ENCODE results near the gene CDC42EP1.
"Not testable (repeated sequence)": the region's sequence is repeated elsewhere in the genome, so short reads cannot be mapped to it uniquely, and the experiment has no call there.

CDC42EP1 gene, protein sequence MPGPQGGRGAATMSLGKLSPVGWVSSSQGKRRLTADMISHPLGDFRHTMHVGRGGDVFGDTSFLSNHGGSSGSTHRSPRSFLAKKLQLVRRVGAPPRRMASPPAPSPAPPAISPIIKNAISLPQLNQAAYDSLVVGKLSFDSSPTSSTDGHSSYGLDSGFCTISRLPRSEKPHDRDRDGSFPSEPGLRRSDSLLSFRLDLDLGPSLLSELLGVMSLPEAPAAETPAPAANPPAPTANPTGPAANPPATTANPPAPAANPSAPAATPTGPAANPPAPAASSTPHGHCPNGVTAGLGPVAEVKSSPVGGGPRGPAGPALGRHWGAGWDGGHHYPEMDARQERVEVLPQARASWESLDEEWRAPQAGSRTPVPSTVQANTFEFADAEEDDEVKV

DNA sequence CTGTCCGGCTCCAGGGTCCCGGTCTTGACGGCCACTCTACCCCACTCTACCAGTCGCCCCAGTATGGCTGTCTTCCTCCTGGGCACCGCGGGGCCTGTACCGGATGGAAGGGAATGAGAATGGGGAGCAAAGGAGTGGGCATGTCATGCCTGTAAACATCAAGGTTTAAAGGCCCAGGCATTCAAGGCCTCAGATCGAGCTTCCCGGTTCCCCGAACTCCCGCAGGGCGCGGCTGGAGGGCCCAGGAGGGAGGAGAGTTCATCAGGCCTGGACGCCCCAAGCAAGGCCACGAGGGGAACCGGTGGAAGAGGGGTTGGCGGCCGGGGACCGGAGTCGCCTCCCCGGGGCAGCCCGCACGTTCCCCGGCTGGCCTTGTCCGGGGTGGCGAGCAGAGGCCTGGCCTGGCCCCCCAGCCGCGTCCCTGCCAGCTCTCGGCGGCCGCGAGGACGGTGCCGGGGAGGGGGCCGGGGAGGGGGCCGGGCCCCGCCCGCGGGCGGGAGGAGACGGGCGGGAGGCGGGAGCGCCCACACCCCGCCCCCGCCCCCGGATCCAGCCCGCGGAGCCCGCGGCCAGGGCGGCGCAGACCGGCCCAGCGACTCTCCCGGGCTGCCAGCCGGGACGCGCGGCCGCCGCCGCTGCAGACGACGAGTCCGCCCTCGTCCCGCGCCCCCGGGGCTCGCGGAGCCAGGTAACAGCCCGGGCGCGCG, at the start of gene CDC42EP1:
CDC42EP1 (plus strand) TSS at position 580 of the 707 bp plus-strand sequence. CDS start 5,870 bp downstream, outside the sequence.
- no peak for DNase-seq (ENCODE audit: low read depth)

DNA sequence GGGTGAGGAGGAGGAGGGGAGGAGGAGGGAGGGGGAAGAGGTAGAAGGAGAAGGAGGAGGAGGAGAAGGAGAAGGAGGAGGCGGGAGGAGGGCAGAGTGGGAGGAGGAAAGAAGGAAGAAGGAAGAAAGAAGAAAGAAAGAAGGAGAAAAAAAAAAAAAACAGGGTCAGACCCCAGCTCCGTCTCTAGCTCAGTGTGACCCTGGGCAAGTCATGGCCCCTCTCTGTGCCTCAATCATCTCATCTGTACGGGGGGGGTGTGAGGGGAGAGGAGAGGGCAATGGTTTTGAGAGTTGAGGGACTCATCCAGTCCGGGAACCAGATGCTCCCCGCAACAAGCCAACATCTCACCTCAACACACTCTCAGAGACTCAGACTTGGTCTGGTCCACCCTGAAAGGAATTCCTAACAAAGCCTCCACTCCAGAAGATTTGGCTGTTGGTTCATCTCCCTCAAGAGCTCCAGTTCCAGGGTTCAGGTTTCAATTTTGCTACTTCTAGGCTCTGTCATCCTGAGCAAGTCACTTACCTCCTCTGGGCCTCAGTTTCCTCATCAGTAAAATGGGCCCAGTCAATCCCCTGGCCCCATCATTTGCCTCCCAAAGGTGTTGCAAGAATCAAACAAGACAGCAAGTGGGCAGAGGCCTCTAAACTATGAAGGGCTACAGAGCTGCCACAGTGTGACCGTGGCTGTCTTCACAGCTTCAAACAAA, 48.7 kb upstream of the CDC42EP1 start:
- DNase-seq (ENCODE audit: low read depth), result no peak

DNA sequence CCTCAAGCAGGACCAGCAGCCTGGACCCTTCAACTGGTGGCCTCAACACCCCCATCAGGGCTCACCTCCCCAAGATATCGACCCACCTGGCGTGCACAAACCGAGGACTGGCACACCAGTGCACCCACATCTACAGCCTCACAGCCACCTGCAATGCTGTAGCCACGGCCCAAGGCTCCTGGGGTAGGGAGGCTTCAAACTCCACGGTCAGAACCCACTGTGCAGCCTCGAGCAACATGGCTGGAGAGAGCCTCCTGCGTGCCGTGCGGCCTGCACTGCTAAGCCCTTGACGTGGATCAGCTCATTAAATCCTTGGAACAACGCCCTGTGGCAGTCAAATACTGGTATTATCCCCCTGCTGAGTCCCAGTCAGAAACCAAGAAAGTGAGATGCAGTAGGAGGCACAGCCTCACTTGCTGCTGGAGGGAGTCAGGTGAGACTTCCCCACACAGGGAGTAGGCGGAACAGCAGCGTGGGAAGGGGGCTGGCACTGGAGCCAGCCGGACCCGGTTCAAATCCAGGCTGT, 45.7 kb upstream of the CDC42EP1 start:
- DNase-seq (ENCODE audit: low read depth), result no peak

DNA sequence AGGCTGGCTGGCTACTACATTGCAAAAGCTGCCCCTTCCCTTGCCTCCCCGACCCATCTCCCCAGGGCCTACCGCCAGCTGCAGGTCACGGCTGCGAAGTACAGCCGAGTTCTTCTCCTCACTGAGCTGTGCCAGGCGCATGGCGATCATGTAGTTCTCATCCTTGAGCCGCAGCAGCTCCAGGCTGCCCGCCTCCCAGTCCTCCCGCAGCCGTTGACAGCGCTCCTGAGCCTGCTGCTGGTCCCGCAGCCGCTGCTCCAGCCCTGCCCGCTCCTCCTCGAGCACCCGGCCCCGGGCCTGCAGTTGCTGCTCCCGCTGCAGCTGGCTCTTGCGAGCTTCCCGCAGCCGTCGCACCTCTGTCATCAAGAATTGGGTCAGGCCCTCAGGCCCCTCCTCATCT, 44.4 kb upstream of the CDC42EP1 start:
- no peak for DNase-seq (ENCODE audit: low read depth)

DNA sequence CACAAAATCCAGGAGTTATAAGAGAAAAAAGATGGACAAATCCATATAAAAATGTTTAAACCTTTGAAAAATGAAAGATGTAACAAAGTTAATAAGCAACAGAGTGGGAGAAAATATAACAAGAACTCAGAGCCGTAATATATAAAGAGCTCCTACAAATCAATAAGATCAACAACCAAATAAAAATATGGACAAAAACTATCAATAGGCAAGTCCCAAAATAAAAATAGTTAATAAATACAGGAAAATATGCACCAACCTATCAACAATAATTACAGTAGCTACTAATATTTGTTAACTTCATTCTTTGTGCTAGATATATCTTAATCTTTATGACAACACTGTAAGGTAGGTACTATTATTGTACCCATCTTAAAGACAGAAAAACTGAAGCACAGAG, 43.8 kb upstream of the CDC42EP1 start:
- DNase-seq (ENCODE audit: low read depth), result no peak

DNA sequence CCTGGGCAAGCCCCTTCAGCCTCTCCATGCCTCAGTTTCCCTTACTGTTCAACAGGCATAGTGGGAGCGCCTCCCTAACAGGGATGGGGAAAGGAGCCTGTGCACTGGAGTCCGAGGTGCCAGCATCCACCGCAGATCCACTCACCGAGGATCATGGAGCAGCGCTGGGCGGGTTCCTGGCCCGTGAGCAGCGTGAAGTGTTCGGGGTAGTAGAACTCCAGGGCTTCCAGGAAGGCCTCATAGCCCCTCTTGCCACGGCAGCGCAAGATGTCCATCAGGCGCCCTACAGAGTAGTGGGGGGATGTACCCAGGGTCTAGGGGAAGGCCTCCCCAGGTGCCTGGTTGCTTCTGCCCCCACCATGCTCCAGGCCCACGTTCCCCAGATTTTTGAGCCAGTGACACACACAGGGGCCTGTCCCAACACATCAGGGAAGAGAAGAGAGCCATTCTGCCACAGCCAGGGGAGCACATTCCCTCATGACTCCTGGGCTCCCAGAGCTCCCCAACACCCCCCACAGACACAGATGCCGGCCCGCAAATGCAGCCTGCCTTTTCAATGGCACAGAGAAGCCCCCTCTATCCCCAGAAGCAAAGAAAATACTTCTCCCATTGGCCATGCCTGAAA, 42.3 kb upstream of the CDC42EP1 start:
- no peak for DNase-seq (ENCODE audit: low read depth)

DNA sequence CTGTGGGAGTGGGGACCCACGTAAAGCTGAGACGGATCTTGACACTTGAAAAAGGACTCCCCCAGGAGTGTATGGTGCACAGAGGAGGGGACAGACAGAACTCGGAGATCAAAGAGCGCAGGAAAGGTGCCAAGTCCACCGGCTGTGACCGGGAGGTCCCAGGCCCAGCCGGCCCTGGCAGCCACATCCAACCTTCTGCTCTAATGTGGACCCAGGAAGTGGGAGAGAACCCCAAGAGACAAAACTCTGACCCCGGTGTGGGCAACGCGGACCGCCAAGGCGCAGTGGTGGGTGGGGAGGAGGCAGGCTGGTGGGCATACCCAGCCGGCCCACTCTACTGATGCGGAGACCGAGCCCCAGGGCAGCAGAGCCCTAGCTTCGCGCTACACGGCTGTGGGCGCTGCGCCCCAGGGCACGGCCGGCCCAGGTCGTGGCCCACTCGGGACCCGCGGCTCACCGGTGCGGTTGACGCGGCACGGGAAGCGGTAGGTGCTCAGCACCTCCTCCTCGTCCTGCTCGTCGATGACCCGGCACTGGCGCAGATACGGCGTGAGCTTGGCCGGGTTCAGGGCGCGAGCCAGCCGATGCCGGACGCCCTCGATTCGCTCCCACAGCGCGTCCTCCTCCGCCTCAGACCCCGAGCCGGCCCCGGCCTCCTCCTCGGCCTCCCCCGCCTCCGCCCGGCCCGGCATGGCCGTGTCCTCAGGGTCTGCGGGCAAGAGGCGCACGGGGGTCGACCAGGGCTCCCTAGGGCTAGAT, 41.6 kb upstream of the CDC42EP1 start:
- no peak for DNase-seq (ENCODE audit: low read depth)

DNA sequence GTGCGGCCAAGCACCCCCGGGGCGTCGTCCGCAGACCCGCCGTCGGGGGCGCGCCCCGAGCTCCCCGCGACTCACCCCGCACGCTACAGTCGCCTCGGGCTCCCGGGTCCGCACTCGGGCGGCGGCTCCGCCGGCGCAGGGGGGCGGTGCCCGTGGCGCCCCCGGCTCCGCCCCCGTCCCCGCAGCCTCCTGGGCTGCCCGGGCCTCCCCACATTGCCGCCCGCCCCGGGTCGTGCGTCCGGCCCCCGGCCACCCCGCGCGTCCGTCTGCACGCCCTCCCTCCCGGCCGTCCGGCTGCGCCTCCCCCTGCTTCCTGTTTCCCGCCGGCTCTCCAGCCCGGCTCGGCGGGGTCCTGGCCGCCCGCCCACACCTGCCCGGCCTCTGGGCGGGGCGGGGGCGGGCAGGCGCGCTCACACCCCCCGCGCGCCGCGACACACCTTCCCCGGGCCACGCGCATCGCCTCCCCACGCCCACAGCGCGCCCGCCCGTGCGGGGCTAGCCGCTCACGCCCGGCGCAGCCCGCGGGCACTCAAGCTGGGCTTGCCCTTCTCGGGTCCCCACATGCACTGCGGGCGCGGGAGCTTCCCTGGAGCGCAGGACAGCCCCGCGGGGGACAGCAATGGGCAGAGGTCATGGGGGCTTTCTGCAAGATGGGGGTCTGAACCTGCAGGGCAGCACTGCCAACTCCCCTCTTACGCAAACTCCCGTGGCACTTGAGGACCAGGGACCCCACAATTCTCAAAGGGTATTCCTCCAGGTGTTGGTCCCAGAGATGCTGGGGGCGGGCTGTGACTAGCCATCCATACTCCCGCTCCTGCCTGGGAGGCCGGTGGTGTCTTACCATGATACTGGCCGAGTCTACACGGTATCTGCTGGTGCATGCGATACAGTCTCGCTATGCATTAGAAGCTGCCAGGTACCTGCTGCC, 40.7 kb upstream of the CDC42EP1 start, which contains the start of gene CARD10:
CARD10 (minus strand) TSS at position 148 of the 928 bp plus-strand sequence. CDS start 215 bp downstream, outside the sequence.
- DNase-seq (ENCODE audit: low read depth), result no peak

DNA sequence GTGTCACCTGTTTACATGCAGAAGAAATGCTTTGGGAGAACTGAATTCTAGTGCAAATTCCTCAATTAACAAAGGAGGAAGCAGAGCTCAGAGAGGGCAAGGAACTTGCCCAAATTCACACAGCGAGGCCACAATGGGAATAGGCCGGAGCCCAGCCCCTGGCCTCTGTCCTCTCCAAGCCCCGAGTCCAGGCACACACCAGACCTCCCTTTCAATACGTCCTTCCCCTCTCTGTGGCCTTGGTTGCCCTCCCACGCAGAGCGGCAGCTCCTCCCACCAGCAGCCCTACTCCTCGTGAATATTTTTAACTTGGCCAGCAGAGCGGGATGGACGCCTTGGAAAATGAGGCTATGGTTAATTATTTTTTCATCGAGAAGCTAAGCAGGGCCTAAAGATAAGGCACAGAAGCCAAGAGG, 39.5 kb upstream of the CDC42EP1 start:
- DNase-seq (ENCODE audit: low read depth), result no peak

DNA sequence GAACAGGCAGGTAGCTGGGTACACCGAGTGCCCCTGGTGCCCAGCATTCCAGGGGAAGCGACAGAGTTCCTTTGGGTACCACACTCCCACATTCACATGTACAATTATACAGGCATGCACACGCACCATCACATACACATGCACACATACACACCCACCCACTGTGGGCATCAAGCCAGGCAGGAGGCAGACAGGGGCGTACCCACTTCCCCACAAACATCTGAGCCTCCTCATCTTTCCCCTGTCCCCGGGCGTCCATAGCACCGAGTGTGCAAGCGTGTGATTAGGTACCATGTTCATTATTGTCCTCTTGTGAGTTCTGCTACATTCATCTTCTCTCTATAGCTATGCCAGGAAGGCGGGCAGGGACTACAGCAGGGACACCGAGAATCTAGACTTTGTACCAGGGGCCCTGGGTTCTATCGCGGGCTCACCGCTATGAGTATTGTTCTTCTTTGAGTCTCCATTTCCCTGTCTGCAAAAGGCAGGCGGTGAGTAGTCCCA, 39.0 kb upstream of the CDC42EP1 start:
- DNase-seq (ENCODE audit: low read depth), result no peak

DNA sequence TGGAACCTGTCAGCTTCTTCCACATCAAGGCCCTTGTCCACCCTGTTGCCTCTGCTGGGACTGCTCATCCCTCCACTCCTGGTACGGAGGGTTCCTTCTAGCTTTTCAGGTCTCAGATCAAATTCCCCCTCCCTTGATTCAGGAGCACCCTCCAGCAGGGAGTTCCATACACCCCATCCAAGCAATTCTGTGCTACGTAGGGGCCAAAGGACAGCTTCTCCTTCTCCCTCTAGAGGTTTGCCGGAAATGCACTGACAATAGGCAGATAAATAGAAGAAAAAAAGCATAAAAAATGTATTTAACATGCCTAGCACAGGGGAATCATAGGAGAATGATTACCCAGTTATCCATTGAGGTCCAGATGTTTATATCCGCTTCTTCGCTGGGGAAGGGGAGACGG, 37.8 kb upstream of the CDC42EP1 start:
- no peak for DNase-seq (ENCODE audit: low read depth)

DNA sequence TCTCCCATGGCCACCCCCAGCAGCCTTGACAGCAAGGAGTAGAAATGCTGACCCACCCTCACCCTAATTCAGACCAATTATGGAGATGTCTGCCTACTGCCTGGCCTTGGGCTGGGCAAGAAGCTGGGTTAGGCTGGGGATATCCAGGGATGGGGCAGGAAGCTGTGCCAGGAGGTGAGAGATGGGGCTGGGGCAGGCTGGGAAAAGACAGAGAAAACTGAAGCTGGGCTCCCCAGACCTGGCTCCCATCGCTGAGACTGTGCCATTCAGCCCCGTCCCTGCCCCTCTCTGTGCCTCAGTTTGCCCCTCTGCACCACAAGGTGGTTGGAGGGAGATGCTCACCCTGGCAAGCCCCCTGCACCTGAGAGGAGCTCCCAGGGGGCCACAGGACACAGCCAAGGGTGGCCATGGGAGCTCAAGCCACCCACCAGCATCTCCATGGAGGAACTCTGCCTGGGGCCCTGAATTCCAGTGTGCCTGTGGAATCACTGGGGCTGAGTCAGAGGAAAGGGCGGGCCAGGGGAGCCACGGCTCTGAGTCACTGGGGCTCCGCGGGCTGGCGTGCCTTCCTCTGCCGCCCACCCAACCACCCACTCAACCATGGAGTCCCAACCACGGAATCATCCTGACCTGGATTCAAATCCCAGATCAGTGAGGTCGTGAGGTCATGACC, 35.1 kb upstream of the CDC42EP1 start:
- no peak for DNase-seq (ENCODE audit: low read depth)

DNA sequence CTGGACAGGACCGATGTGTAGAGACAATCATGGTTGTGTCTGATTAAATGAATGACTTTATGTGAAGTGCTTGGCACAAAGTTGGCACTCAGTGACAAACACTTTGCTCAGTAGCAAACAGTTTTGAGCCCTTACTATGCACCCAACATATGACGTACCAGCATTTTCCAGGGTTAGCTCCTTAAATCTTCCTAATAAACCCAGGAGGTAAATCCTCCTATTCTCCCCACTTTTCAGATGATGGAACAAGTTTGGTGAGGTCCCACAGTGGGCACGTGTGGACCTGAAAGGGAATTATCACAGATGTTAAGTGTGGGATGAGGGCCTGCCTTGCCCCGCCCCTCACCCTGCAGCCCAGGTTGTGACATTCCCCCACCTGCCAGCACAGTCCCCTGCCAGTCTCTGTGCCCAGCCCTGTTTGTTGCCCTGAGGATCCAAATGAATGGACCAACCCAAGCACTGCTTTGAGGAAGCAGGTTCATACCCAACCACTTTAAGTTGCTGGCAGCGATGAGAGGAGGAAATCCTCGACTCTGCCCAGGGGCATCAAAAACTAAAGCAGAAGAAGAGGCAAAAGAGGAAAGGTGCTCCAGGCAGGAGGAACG, 34.4 kb upstream of the CDC42EP1 start:
- DNase-seq (ENCODE audit: low read depth), result no peak

DNA sequence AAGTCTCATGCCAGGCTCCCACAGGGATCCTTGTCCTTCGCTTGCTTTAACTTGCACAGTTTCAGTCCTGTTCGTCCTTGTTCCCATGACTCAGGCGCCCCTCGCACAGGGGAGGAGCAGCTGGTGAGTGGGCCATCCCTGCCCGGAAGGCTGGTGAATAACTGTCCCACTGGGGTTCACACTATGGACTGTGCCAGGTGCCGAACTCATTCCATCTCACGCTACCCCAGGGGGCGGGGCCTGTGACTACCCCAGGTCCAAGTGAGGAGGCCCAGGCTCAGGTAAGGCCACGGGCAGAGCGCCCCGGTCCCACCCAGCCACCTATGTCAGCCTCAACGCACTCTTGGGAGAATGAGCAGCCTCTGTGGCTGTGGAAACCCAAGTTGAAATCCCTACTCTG, 33.9 kb upstream of the CDC42EP1 start:
- DNase-seq (ENCODE audit: low read depth), result no peak

DNA sequence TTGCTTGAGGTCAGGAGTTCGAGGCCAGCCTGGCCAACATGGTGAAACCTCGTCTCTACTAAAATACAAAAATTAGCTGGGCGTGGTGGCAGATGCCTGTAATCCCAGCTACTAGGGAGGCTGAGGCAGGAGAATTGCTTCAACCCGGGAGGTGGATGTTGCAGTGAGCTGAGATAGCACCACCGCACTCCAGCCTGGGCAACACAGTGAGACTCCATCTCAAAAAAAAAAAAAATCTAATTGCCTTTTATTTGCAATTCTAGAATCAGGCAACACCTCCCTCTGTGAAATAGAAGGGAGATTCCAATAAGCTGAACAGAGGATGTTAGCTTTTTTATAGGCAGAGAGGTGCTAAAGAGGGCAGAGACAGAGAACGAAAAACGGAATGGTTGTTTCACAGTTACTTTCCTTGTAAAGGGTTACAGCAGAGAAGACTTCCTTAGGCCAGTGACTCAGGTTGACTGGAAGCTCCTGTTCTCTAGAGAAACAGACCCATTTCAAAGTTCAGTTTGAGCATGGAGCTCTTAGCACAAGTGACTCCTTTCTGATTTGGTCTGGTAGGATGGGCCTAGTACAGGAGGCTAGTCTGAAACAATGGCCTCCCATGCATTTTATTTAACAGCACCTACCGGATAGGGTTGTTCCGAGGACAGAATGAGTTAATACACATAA, 33.1 kb upstream of the CDC42EP1 start:
- not testable (repeated sequence) for DNase-seq (ENCODE audit: low read depth)

DNA sequence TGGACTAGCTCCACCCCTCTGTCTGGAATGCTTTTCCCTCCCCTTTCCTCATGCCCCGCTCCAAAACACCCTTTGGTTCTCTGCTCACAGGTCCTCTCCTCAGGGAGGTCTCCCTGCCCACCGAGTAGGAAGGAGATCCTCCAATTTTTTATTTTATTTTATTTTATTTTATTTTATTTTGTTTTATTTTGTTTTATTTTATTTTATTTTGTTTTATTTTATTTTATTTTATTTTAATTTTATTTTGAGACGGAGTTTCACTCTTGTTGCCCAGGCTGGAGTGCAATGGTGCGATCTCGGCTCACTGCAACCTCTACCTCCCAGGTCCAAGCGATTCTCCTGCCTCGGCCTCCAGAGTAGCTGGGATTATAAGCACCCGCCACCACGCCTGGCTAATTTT, 32.3 kb upstream of the CDC42EP1 start:
- DNase-seq (ENCODE audit: low read depth), result not testable (repeated sequence)

DNA sequence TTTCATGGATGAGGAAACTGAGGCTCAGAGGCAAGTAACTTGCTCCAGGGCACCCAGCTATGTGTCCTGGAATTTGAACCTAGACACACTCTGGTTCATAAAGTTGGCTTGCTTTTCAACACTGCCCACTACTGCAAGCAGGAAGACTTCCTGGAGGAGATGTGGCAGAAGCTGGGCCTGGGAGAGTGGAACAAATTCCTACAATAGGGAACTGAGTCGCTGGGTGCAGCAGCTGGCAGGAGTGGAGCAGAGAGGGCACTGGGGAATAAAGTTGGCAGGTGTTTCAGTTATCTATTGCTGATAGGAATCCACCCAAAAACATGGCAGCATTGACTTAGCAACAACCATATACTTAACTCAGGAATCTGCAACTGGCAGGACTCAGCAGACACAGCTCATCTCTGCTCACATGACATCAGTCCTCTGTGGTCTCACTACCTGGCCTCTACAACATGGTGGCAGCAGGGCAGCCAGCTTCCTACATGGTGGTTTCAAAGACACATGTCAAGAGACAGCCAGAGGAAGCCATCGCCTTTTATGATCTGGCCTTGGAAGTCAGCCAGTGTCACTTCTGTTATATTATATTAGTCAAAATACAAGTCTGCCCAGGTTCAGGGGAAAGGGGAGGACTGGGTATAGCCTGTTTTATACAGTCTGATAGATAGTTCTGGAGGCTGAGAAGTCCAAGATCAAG, 30.5 kb upstream of the CDC42EP1 start:
- no peak for DNase-seq (ENCODE audit: low read depth)

DNA sequence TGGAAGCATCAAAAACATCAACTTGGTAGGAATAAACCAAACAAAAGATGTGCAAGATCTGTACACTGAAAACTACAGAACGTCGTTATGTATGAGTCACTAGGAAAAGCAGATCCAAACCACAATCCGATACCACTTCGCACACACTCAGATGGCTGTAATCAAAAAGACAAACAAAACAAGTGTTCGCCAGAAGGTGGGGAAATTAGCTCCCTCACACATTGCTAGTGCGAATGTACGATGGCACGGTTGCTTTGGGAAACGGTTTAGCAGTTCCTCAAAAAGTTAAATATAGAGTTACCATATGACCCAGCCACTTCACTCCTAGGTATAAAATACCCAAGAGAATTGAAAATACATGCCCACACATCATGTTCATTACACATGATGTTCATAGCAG, 26.3 kb upstream of the CDC42EP1 start:
- no peak for DNase-seq (ENCODE audit: low read depth)

Data from activated gamma-delta T cell treated with anti-CD3 and anti-CD28 coated beads, Interleukin-2, amount 50 U/mL, for 16 hours (primary cell).